NCI-H460 (cell line): ENCODE data around the gene SLC26A9. TPM values are rescaled to one million over a fixed set of nuclear protein-coding genes. Genes with fewer than 3 reads are reported as not detected.

Experiments
- DNase-seq: peaks from one replicate; pipeline ENCODE4 v3.0.0-alpha.2; 2016; ENCODE audit warnings: low read depth; ENCODE audit errors: extremely low read depth
- total RNA-seq: library from RNA; depleted of rRNA; stranded (reverse); fragments of >200 nt; shearing (Covaris generic); gene quantifications from 2 replicates; pipeline ENCODE4 v1.2.3, GENCODE V29; 2014

The SLC26A9 gene
- total RNA-seq, 1 experiment from 2014 or later, result 0.02 TPM

GRCh38 chr1:205973377-205974232 is 30.3 kb upstream of the SLC26A9 start:
- DNase-seq, result no peak

DNA sequence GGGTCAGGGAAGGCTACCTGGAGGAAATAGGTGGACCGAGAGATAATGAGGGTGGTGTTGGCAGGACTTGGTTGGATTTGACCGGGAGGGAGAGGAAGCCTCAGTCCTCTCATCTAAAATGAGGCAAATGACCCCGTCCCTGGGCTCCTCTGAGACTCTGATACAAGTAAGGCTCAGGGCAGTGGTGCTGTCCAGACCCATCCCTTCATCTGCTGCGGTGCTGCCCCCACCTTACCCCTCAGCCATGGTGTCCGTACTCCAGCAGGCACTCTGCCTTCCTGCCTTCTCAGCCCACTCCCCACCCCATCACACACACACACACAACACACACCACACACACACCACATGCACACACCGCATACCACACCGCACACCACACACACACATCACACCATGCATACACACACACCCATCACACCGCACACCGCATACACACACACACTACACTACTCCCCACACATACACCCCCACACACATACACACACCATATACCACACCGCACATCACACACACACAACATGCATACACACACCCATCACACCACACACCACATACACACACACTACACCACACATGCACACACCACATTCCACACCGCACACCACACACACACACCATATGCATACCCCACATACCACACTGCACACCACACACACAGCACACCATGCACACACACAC is 29.4 kb upstream of the SLC26A9 start:
- no peak for DNase-seq

GRCh38 chr1:205972081-205972480 is 28.8 kb upstream of the SLC26A9 start:
- DNase-seq, result no peak

DNA sequence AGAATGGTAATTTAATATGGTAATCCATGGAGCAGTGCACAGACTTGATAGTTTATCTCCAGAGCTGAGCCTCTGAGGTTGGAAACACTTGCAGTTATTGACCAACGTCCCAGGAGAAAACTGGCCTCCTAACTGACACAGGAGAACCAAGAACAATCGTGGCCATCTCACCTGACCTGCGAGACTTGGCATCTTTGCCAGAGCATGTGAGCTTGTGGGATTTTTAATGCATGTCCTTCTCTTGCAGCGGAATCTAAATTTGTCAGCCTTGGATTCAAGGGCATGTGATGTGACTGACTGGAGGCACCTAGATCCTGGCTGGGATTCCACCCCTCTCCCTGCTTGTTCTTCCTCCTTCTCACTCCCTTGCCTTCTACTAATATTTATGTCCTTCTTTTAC is 27.8 kb upstream of the SLC26A9 start:
- DNase-seq, result no peak

GRCh38 chr1:205970486-205970885 is 27.2 kb upstream of the SLC26A9 start:
- no peak for DNase-seq

DNA sequence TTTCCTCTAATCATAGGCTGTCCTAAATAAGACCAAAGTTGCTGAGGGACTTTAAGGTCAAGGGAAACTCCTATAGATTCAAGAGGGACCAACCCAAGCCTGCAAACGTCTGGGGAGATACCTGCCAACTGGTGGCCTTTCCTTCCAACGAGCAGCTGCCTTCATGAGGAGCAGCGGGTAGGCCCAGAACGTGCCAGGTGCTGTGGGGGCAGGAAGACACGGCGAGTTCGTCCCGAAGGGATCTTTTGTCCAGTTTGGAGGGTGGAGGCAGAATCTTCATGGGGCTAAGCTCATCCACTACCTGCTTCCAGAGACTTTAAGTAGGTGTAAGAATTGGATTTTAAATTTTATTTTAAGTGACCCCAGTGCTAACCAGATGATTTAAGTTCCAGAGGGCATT is 26.0 kb upstream of the SLC26A9 start:
- DNase-seq, result no peak

DNA sequence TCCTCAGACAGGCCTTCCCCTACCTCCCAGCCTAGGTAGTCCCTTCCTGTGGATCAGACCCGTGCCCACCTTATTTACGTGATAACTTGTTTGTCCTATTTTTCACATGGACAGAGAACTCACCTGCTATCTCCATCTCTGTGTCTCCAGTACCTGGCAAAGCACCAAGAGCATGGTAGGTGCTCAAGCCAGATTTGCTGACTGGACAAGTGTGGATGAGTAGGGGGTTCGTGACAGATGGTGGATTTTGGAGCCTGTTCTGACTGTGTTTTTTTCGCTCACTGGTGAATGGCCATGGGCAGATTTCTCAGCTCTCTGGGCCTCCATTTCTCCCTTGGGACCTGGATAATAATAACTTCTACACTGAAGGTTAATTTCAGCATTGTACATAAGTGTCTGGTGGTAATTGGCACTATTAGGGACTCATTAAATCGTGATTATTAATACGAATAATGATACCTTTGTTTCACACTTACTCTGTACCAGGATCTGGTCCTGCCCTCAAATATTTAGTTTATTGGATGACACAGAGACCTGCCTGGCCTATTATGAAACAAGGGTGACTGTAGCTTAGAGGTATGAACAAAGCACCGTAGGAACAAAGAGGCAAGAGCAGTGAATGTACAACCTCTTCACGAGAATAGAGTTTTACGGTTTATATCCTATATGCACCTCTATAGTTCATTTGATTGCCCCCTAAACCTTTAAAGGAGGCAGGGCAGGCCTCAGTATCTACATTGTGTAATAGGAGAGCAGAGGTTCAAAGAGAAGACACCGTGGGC is 24.5 kb upstream of the SLC26A9 start:
- no peak for DNase-seq

DNA sequence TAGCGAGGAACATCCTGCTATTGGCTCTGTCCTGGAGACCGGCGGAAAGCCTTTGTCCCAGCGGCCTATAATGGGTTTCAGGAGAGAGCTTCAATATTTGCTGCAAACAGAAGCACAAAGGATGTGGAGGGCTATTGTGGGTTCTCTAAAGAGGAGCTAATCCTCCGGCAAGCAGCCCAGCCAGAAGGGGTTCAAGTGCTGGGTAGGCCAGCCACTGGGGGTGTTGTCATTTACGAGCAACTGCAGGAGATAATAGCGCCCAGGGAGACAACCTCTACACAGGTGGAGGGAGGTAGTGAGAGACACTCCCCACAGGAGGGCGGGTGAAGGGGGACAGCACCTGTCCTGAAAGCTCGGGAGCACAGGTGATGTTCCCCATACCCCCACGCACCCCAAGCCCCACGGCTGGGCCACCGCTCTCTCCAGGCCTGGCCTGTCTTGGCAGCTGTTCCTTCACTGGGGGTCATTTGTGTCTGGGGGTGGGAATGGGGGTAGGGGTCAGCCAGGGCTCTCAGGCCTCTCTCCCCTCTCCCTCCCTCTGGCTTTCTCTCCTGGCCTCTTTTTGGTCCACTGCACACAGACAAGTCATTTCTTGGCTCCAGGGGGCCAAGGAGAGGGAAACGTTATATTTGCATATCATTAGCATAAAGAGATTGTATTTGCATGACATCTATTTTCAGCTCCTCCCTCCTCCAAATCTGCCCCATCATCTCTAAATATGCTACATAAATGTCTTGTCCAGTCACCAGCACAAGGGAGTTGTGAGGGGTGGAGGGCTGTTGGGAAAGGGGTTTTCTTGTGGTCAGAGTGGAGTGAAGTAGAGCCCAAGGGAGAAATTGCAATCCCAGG is 22.0 kb upstream of the SLC26A9 start:
- no peak for DNase-seq

GRCh38 chr1:205963352-205964155 is 20.3 kb upstream of the SLC26A9 start:
- DNase-seq, result no peak

DNA sequence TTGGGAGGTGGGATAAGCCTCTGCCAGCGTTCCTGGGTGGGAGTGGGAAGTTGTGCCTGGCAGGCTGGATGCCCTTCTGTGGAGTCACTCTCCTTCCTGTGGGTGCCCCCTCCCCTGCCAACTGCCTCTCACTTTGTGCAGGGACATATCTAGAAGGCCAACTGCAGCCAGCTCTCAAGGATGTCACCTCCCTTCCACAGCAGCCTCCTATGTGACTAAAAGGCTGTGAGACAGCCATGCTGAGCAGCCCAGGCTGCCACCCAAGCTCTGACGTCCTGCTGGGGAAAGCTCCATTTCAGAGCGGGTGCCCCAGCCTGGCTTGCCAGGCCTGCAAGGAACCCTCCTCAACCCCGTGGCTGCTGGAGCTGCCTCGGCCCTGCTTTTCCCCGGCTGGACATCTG is 19.6 kb upstream of the SLC26A9 start:
- no peak for DNase-seq

DNA sequence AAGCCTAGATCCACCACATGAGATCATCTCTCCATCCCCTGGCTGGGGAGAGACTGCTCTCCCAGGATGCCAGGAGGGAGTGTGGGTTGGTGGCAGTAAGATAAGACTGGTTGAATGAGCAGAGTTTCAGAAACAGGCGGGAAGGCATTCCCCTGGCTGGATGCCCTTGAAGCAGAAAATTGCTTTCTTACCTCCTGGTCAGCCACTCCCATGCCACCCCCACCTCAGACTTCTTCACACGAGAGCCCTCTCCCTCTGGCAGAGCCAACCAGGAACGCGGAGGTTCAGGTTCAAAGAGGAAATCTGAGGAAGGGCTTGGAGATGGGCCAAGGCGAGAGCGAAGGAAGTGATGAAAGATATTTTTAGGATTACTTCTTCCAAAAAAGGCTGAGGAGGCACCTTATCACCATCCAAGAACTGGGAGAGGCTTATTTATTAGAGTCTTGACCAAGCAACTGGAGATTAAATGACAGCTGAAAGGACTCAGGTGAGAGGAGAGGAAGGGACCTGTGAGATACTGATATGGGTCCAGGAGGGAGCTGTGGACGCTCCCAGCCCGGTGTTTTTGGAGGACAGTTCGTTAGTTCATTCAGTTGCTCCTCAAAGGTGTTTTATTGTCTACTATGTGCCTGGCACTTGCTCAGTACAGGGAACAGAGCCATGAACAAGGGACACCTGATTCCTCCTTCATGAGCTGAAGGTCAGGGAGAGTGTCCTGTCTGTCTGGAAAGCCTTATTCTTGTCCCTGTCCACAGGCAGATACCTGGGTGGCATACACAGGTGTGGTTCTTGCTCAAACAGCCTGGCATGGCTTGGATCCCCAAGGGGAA is 18.9 kb upstream of the SLC26A9 start:
- DNase-seq, result no peak

DNA sequence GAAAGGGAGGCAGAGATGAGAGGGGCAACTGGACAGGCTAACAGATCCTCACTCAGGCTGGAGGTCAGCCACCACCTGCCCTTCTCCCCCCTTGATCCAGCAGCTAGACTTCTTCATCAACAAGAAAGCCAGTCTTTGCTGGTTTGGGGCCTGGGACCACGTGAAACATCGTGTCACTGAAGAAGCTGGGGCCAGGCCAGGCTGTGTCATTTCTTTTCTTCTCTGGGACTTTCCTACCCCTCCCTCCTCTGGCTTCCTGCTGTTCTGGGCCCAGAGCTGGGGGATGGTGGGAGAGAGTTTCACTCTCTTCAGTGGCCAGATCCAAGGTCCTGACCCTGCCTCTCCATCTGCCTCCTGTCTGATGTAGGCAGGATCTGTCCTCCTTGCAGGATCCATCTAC is 18.1 kb upstream of the SLC26A9 start:
- DNase-seq, result no peak

GRCh38 chr1:205959789-205960188 is 16.5 kb upstream of the SLC26A9 start:
- DNase-seq, result no peak

DNA sequence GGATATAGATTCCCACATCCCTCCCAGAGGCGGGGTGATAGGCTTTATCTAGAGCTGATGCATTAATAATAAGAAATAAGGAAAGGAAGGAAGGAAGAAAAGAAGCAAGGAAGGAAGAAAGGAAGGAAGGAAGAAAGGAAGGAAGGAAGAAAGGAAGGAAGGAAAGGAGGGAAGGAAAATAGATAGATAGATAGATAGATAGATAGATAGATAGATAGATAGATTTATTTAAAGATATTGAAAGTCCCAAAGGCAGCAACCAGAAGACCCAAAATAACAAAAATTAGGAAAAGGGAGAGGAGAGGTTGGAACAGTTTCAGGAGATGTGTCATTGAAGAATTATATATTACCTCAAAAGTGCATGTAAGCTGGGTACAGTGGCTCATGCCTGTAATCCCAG is 12.2 kb upstream of the SLC26A9 start:
- no peak for DNase-seq

DNA sequence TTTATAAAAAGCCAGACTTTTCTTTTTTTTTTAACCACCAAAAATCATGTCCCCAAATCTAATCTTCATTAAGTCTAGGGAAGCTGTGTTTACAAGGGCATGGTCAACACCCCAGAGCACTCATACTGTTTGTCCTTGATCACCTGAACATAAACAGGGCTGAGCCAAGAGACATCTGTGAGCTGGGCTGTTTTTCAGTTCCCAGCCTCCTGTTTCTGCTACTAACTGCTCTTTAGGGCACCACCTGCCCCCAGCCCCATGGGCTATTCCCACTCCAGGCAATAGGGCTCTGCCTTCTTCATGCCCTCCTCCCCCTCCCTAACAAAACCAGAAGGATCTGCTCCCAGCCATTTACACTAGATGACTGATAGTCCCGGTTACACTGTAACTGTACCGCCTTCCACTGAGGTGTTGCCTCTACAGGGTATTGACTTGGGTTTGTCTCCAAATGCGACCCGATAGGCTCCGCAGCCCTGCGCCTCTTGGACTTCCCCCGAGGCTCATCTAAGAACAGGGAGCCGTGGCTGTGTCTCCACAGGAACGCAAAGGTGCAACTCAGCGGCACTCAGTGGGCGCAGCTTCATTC is 11.7 kb upstream of the SLC26A9 start:
- no peak for DNase-seq

- DNase-seq, result no peak
Observed at GRCh38 chr1:205951746-205952145, 8.5 kb upstream of the SLC26A9 start.

- no peak for DNase-seq
Observed at GRCh38 chr1:205950826-205951549, 7.7 kb upstream of the SLC26A9 start.

DNA sequence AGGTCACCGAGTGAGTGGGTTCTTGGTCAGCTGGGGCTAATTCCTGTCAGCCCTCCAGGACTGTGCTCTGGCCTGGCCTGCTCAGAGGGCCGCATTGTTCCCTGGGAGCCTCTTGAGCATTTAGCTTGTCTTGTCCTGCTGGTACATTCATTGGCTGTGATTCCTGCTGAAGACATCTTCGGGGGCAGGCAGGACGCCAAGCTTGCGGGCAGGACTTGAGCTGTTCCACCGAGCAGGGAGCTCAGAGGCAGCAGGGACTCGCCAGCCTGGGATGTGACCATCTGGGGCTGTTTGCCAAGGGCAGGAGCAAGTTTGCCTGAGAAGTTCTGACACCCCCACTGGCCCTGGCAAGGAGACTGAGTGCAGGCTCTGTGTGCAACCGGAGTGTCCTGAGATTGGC is 7.0 kb upstream of the SLC26A9 start:
- no peak for DNase-seq
